PC-9 (cell line): ENCODE measurements around the gene CFH.

Source experiments
- EZH2 ChIP-seq: fragments of 200-600 bp; sonication (generic); IDR thresholded peaks from 2 replicates; pipeline ENCODE4 v1.8.0; 2017; ENCODE audit warnings: antibody characterized with exemption, low read depth
- TF ChIP-seq, protein P1 (sequence below): fragments of 200-600 bp; sonication (generic); conservative IDR thresholded peaks from 2 replicates; pipeline ENCODE4 v1.6.1; 2017; ENCODE audit warnings: mixed run types, antibody characterized with exemption, mild to moderate bottlenecking, moderate library complexity

DNA sequence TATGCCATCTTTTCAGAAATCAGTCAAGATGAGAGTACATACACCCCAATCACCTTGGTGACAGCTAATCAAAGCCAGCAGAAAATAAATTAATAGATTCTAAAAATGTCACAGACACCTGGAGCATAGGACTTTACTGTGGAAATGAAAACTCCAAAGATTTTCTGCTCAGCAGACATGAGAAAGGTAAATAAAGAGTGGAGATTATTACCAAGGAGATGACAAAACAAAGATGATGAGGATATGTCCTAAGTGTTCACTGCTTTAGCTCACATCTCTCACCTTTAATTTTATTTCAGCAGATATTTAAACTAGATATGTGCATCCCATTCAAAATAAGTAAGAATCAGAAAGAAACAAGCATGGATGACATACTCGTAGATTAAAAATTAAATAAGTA is 28.8 kb upstream of the CFH start:
- TF ChIP-seq, protein P1, sequence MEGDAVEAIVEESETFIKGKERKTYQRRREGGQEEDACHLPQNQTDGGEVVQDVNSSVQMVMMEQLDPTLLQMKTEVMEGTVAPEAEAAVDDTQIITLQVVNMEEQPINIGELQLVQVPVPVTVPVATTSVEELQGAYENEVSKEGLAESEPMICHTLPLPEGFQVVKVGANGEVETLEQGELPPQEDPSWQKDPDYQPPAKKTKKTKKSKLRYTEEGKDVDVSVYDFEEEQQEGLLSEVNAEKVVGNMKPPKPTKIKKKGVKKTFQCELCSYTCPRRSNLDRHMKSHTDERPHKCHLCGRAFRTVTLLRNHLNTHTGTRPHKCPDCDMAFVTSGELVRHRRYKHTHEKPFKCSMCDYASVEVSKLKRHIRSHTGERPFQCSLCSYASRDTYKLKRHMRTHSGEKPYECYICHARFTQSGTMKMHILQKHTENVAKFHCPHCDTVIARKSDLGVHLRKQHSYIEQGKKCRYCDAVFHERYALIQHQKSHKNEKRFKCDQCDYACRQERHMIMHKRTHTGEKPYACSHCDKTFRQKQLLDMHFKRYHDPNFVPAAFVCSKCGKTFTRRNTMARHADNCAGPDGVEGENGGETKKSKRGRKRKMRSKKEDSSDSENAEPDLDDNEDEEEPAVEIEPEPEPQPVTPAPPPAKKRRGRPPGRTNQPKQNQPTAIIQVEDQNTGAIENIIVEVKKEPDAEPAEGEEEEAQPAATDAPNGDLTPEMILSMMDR, result no peak
- no peak for TF ChIP-seq EZH2
